ENCODE data around the gene VPS50.
"Not testable (repeated sequence)": the region's sequence is repeated elsewhere in the genome, so short reads cannot be mapped to it uniquely, and the experiment has no call there.

The VPS50 gene

GRCh38 chr7:93320887-93321286, 88.7 kb downstream of the VPS50 start:
- H3K4me3 ChIP-seq = no peak overlapping the region
- no peaks in the 10 kb centered on the region for H3K9me3 ChIP-seq
- H3K27me3 ChIP-seq (ENCODE audit: low read depth) = no peaks in the 10 kb centered on the region
- H3K4me1 ChIP-seq = no peaks in the 10 kb centered on the region
- DNase-seq (ENCODE audit: low spot score in 2 of 2) = no peak
- in situ Hi-C loops (cut with MboI; ENCODE audit: low sequenced_read_pairs) = no loop called here
- H3K36me3 ChIP-seq (replicated peaks) = no peaks in the 10 kb centered on the region

- H3K27me3 ChIP-seq (ENCODE audit: low read depth); in situ Hi-C loops (cut with MboI; ENCODE audit: low sequenced_read_pairs); H3K9me3 ChIP-seq; H3K4me3 ChIP-seq; H3K4me1 ChIP-seq; DNase-seq (ENCODE audit: low spot score in 2 of 2); H3K36me3 ChIP-seq (replicated peaks): not testable (repeated sequence)
These were observed 94.1 kb downstream of the VPS50 start for GRCh38 chr7:93326291-93326690.

- H3K9me3 ChIP-seq = no peaks in the 10 kb centered on the region
- in situ Hi-C loops (cut with MboI; ENCODE audit: low sequenced_read_pairs) = no loop called here
- H3K4me1 ChIP-seq = peaks cover 8% of the 10 kb centered on the region
- H3K4me3 ChIP-seq = no peak overlapping the region
- no peaks in the 10 kb centered on the region for H3K36me3 ChIP-seq (replicated peaks)
- H3K27me3 ChIP-seq (ENCODE audit: low read depth) = no peaks in the 10 kb centered on the region
- DNase-seq (ENCODE audit: low spot score in 2 of 2) = no peak
These were observed 95.0 kb downstream of the VPS50 start for GRCh38 chr7:93327006-93327633.

- DNase-seq (ENCODE audit: low spot score in 2 of 2) = peak in 1 of 2 experiments; percentile 29
- in situ Hi-C loops (cut with MboI; ENCODE audit: low sequenced_read_pairs) = no loop called here
- H3K4me1 ChIP-seq = peaks cover 21% of the 10 kb centered on the region
- no peaks in the 10 kb centered on the region for H3K36me3 ChIP-seq (replicated peaks)
- no peaks in the 10 kb centered on the region for H3K27me3 ChIP-seq (ENCODE audit: low read depth)
- H3K4me3 ChIP-seq = no peak overlapping the region
- no peaks in the 10 kb centered on the region for H3K9me3 ChIP-seq
These were observed 99.5 kb downstream of the VPS50 start for GRCh38 chr7:93331706-93332105.

GRCh38 chr7:93332172-93332571, 100.0 kb downstream of the VPS50 start:
- Histone ChIP-seq H3K36me3 (replicated peaks) (no peaks in the 10 kb centered on the region), H3K27me3 (ENCODE audit: low read depth) (no peaks in the 10 kb centered on the region), H3K4me1 (peaks cover 23% of the 10 kb centered on the region), H3K4me3 (no peak overlapping the region), H3K9me3 (no peaks in the 10 kb centered on the region)
- no peak for DNase-seq (ENCODE audit: low spot score in 2 of 2)
- in situ Hi-C loops (cut with MboI; ENCODE audit: low sequenced_read_pairs) = no loop called here

- H3K4me3 ChIP-seq = no peak overlapping the region
- H3K4me1 ChIP-seq = peaks cover 49% of the 10 kb centered on the region
- no peaks in the 10 kb centered on the region for H3K9me3 ChIP-seq
- in situ Hi-C loops (cut with MboI; ENCODE audit: low sequenced_read_pairs) = no loop called here
- DNase-seq (ENCODE audit: low spot score in 2 of 2) = peak; percentile 50 to 99
- H3K27me3 ChIP-seq (ENCODE audit: low read depth) = no peaks in the 10 kb centered on the region
- peaks cover 6% of the 10 kb centered on the region; the same call in 1 of the 2 replicates for H3K36me3 ChIP-seq (replicated peaks)
These were observed 104.9 kb downstream of the VPS50 start for GRCh38 chr7:93337052-93337451.

GRCh38 chr7:93342178-93342577, 110.0 kb downstream of the VPS50 start:
- H3K4me1 ChIP-seq = peaks cover 33% of the 10 kb centered on the region
- H3K9me3 ChIP-seq; H3K4me3 ChIP-seq; DNase-seq (ENCODE audit: low spot score in 2 of 2); in situ Hi-C loops (cut with MboI; ENCODE audit: low sequenced_read_pairs); H3K27me3 ChIP-seq (ENCODE audit: low read depth); H3K36me3 ChIP-seq (replicated peaks): not testable (repeated sequence)

GRCh38 chr7:93350338-93350737, 118.2 kb downstream of the VPS50 start:
- H3K4me3 ChIP-seq = no peak overlapping the region
- H3K9me3 ChIP-seq = no peaks in the 10 kb centered on the region
- no peaks in the 10 kb centered on the region for H3K36me3 ChIP-seq (replicated peaks)
- no peak for DNase-seq (ENCODE audit: low spot score in 2 of 2)
- no peaks in the 10 kb centered on the region for H3K27me3 ChIP-seq (ENCODE audit: low read depth)
- in situ Hi-C loops (cut with MboI; ENCODE audit: low sequenced_read_pairs) = no loop called here
- no peaks in the 10 kb centered on the region; the same call in 1 of the 2 replicates for H3K4me1 ChIP-seq

- no peak for DNase-seq (ENCODE audit: low spot score in 2 of 2)
- no peaks in the 10 kb centered on the region for H3K9me3 ChIP-seq
- H3K27me3 ChIP-seq (ENCODE audit: low read depth) = no peaks in the 10 kb centered on the region
- H3K36me3 ChIP-seq (replicated peaks) = no peaks in the 10 kb centered on the region
- no peaks in the 10 kb centered on the region; the same call in 1 of the 2 replicates for H3K4me1 ChIP-seq
- H3K4me3 ChIP-seq = no peak overlapping the region
- in situ Hi-C loops (cut with MboI; ENCODE audit: low sequenced_read_pairs) = no loop called here
These were observed 120.7 kb downstream of the VPS50 start for GRCh38 chr7:93352881-93353280.

GRCh38 chr7:93354815-93355214, 122.6 kb downstream of the VPS50 start:
- no peak overlapping the region for H3K4me3 ChIP-seq
- H3K36me3 ChIP-seq (replicated peaks) = no peaks in the 10 kb centered on the region
- H3K9me3 ChIP-seq = no peaks in the 10 kb centered on the region
- no peak for DNase-seq (ENCODE audit: low spot score in 2 of 2)
- H3K27me3 ChIP-seq (ENCODE audit: low read depth) = no peaks in the 10 kb centered on the region
- H3K4me1 ChIP-seq = no peaks in the 10 kb centered on the region; the same call in 1 of the 2 replicates
- in situ Hi-C loops (cut with MboI; ENCODE audit: low sequenced_read_pairs) = no loop called here

- Histone ChIP-seq H3K4me3 (no peak overlapping the region), H3K27me3 (ENCODE audit: low read depth) (no peaks in the 10 kb centered on the region), H3K4me1 (no peaks in the 10 kb centered on the region), H3K36me3 (replicated peaks) (no peaks in the 10 kb centered on the region), H3K9me3 (no peaks in the 10 kb centered on the region)
- DNase-seq (ENCODE audit: low spot score in 2 of 2) = no peak
- in situ Hi-C loops (cut with MboI; ENCODE audit: low sequenced_read_pairs) = no loop called here
These were observed 127.5 kb downstream of the VPS50 start for GRCh38 chr7:93359520-93360198.

- H3K9me3 ChIP-seq = no peaks in the 10 kb centered on the region
- no peak for DNase-seq (ENCODE audit: low spot score in 2 of 2)
- no peaks in the 10 kb centered on the region for H3K4me1 ChIP-seq
- H3K27me3 ChIP-seq (ENCODE audit: low read depth) = no peaks in the 10 kb centered on the region
- in situ Hi-C loops (cut with MboI; ENCODE audit: low sequenced_read_pairs) = no loop called here
- H3K36me3 ChIP-seq (replicated peaks) = no peaks in the 10 kb centered on the region
- no peak overlapping the region for H3K4me3 ChIP-seq
These were observed 129.7 kb downstream of the VPS50 start for GRCh38 chr7:93361853-93362252.

- no peak for DNase-seq (ENCODE audit: low spot score in 2 of 2)
- Histone ChIP-seq H3K9me3 (no peaks in the 10 kb centered on the region), H3K27me3 (ENCODE audit: low read depth) (no peaks in the 10 kb centered on the region), H3K36me3 (replicated peaks) (no peaks in the 10 kb centered on the region), H3K4me3 (no peak overlapping the region), H3K4me1 (no peaks in the 10 kb centered on the region)
- in situ Hi-C loops (cut with MboI; ENCODE audit: low sequenced_read_pairs) = no loop called here
These were observed 132.6 kb downstream of the VPS50 start for GRCh38 chr7:93364806-93365205.

- no peak overlapping the region for H3K4me3 ChIP-seq
- no peaks in the 10 kb centered on the region for H3K27me3 ChIP-seq (ENCODE audit: low read depth)
- no peak for DNase-seq (ENCODE audit: low spot score in 2 of 2)
- H3K4me1 ChIP-seq = no peaks in the 10 kb centered on the region
- no peaks in the 10 kb centered on the region for H3K9me3 ChIP-seq
- in situ Hi-C loops (cut with MboI; ENCODE audit: low sequenced_read_pairs) = no loop called here
- no peaks in the 10 kb centered on the region for H3K36me3 ChIP-seq (replicated peaks)
These were observed 133.2 kb downstream of the VPS50 start for GRCh38 chr7:93365341-93365740.
